Erythroblast (primary cell): ENCODE measurements around the gene MAST4.

ENCODE experiments used
- GATA1 ChIP-seq: IDR thresholded peaks from 2 replicates; pipeline ENCODE4 v1.6.1; 2011; ENCODE audit warnings: low read depth, mild to moderate bottlenecking, control low read depth, low read length, moderate library complexity
- POLR2A ChIP-seq: IDR thresholded peaks from 2 replicates; pipeline ENCODE4 v1.6.1; 2011; ENCODE audit warnings: mild to moderate bottlenecking, low read length

DNA sequence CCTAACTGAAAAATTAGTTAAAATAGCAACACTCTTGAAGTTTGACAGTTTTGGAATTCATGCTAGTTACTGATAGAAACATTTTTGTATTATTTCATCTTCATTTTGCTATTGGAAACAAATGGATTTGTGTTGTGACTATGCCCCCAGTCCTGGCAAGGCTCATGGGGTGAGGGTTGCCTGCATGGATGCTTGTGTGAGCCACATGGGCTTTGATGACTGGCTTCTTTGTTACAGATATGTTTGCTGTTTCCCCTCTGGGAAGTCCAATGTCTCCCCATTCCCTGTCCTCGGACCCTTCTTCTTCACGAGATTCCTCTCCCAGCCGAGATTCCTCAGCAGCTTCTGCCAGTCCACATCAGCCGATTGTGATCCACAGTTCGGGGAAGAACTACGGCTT lies 556.2 kb downstream of the MAST4 start:
- TF ChIP-seq POLR2A, result no peak
- no peak for TF ChIP-seq GATA1
